Ascending aorta (tissue), 2 donors: ENCODE results near the gene EED. TPM values are rescaled to one million over a fixed set of nuclear protein-coding genes. Genes with fewer than 3 reads are reported as not detected.
A peak's percentile ranks its signal among the peaks of the same experiment; 100 is the strongest.

Experiments used
- DNase-seq, 2 donors: peaks; one replicate each; pipeline ENCODE4 v3.0.0-alpha.2; 2019; ENCODE audit warnings: low spot score in 2 of 2
- H3K27ac ChIP-seq, 2 donors: fragments of 200-600 bp; sonication (generic); one replicate each; pipeline ENCODE4 v1.5.1; 2016 to 2017; ENCODE audit warnings: mild to moderate bottlenecking in 1 of 2
- H3K27me3 ChIP-seq: fragments of 200-600 bp; sonication (generic); one replicate; pipeline ENCODE4 v1.5.1; 2017
- H3K36me3 ChIP-seq, 2 donors: fragments of 200-600 bp; sonication (generic); one replicate each; pipeline ENCODE4 v1.5.1; 2016
- H3K4me1 ChIP-seq, 2 donors: fragments of 200-600 bp; sonication (generic); one replicate each; pipeline ENCODE4 v1.5.1; 2016 to 2017; ENCODE audit warnings: mild to moderate bottlenecking in 1 of 2
- H3K4me3 ChIP-seq, 2 donors: fragments of 200-600 bp; sonication (generic); one replicate each; pipeline ENCODE4 v1.5.1; 2016 to 2017; ENCODE audit warnings: mild to moderate bottlenecking in 1 of 2
- H3K9me3 ChIP-seq, 2 donors: fragments of 200-600 bp; sonication (generic); one replicate each; pipeline ENCODE4 v1.5.1; 2016
- CTCF ChIP-seq, 3 experiments: fragments of 200-600 bp in 2 of 3; fragments of 450-650 bp in 1 of 3; sonication (generic) in 2 of 3; IDR thresholded peaks; one replicate each; pipeline ENCODE4 v1.5.1; 2016 to 2019; ENCODE audit warnings: antibody characterized with exemption in 3 of 3, mild to moderate bottlenecking in 1 of 3, moderate library complexity in 1 of 3
- intact Hi-C: fragments of 100-400 bp; cut with DNase I; formaldehyde crosslinking; loops from one replicate; pipeline ENCODE4 v1.15.1; 2023
- total RNA-seq: library from RNA; depleted of rRNA; stranded (reverse); fragments of >200 nt; gene quantifications from one replicate; pipeline ENCODE4 v1.1.0, GENCODE V29; 2016

Gene EED
- total RNA-seq, 1 donor from 2014 or later = 16.1 TPM

- no peaks in the 10 kb centered on the region for H3K4me1 ChIP-seq
- no peaks in the 10 kb centered on the region for H3K9me3 ChIP-seq
- H3K27me3 ChIP-seq = no peaks in the 10 kb centered on the region
- H3K36me3 ChIP-seq = no peaks in the 10 kb centered on the region
- no peak for DNase-seq
- no peak overlapping the region for H3K27ac ChIP-seq
- no peak overlapping the region for H3K4me3 ChIP-seq
- no peak for TF ChIP-seq CTCF (IDR thresholded peaks at IDR 0.05)
- intact Hi-C loops = no loop called here
Observed at GRCh38 chr11:86210898-86211297, 33.7 kb upstream of the EED start.

- H3K27me3 ChIP-seq = no peaks in the 10 kb centered on the region
- DNase-seq = no peak
- H3K4me3 ChIP-seq = no peak overlapping the region
- no peak for TF ChIP-seq CTCF (IDR thresholded peaks at IDR 0.05)
- H3K9me3 ChIP-seq = no peaks in the 10 kb centered on the region
- H3K4me1 ChIP-seq = no peaks in the 10 kb centered on the region
- H3K36me3 ChIP-seq = no peaks in the 10 kb centered on the region
- H3K27ac ChIP-seq = no peak overlapping the region
- intact Hi-C loops = no loop called here
Observed at GRCh38 chr11:86211619-86212018, 32.9 kb upstream of the EED start.

- H3K9me3 ChIP-seq = no peaks in the 10 kb centered on the region
- no peak overlapping the region for H3K4me3 ChIP-seq
- H3K27ac ChIP-seq = no peak overlapping the region
- H3K27me3 ChIP-seq = no peaks in the 10 kb centered on the region
- no peak for TF ChIP-seq CTCF (IDR thresholded peaks at IDR 0.05)
- DNase-seq = no peak
- no peaks in the 10 kb centered on the region for H3K4me1 ChIP-seq
- no peaks in the 10 kb centered on the region for H3K36me3 ChIP-seq
- intact Hi-C loops = no loop called here
Observed at GRCh38 chr11:86212019-86212611, 32.4 kb upstream of the EED start.

GRCh38 chr11:86214710-86215109, 29.8 kb upstream of the EED start:
- Histone ChIP-seq H3K9me3 (no peaks in the 10 kb centered on the region), H3K4me3 (no peak overlapping the region), H3K27me3 (no peaks in the 10 kb centered on the region), H3K4me1 (peaks cover 0 to 10% of the 10 kb centered on the region in 2 donors), H3K36me3 (no peaks in the 10 kb centered on the region), H3K27ac (no peak overlapping the region)
- intact Hi-C loops = loop anchor here (5.0 kb wide), 1 partner anchor 172 kb away; no protein-coding TSS in a partner anchor
- TF ChIP-seq CTCF (IDR thresholded peaks at IDR 0.05) = no peak
- no peak for DNase-seq

- Histone ChIP-seq H3K36me3 (no peaks in the 10 kb centered on the region), H3K27me3 (no peaks in the 10 kb centered on the region), H3K27ac (peak overlapping the region; percentile 35 to 39), H3K9me3 (no peaks in the 10 kb centered on the region), H3K4me3 (peak overlapping the region; percentile 37 to 53), H3K4me1 (peaks cover 0 to 10% of the 10 kb centered on the region in 2 donors)
- DNase-seq = peak in 1 of 2 donors; percentile 77
- intact Hi-C loops = loop anchor here (1.0 to 5.0 kb wide), 4 partner anchors 151 to 363 kb away; partner anchors contain the start of gene CCDC83
- TF ChIP-seq CTCF (IDR thresholded peaks at IDR 0.05) = peak; percentile 76 to 91 (median 91)
Observed at GRCh38 chr11:86218125-86219084, 26.1 kb upstream of the EED start.
